M059J (cell line): ENCODE measurements around the gene ZC2HC1B. TPM values are rescaled to one million over a fixed set of nuclear protein-coding genes. Genes with fewer than 3 reads are reported as not detected.
"Not testable (repeated sequence)": the region's sequence is repeated elsewhere in the genome, so short reads cannot be mapped to it uniquely, and the experiment has no call there.

Experiments
- DNase-seq: peaks from one replicate; pipeline ENCODE4 v3.0.0-alpha.2; 2012; ENCODE audit warnings: low read depth
- total RNA-seq: library from RNA; depleted of rRNA; stranded (reverse); fragments of >200 nt; shearing (Covaris generic); gene quantifications from 2 replicates; pipeline ENCODE4 v1.2.3, GENCODE V29; 2014; rRNA removed

The ZC2HC1B gene, protein sequence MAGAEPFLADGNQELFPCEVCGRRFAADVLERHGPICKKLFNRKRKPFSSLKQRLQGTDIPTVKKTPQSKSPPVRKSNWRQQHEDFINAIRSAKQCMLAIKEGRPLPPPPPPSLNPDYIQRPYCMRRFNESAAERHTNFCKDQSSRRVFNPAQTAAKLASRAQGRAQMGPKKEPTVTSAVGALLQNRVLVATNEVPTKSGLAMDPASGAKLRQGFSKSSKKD
- total RNA-seq, result not detected in 2 replicates

DNA sequence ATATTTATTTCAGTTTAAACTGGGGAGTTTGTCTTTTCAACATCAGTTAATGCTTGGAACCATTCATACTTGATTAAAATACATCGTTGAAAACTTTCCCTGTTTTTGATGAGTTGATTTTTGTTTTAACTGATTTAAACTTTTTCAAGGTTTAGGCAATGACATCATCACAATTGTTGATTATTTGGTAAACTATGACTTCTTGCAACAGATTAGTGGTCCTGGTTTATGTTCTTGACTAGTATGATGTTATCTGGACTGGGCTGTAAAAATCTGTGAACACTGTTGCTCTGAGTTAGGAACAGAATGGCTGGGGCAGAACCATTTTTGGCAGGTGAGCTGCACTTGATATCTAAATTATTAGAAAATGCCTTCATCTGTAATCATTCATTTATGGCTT, at the start of gene ZC2HC1B:
Gene ZC2HC1B, plus strand, starts transcription at position 241 of the 400 bp plus-strand sequence. Its CDS starts 66 bp downstream, at position 307.
- DNase-seq, result no peak

DNA sequence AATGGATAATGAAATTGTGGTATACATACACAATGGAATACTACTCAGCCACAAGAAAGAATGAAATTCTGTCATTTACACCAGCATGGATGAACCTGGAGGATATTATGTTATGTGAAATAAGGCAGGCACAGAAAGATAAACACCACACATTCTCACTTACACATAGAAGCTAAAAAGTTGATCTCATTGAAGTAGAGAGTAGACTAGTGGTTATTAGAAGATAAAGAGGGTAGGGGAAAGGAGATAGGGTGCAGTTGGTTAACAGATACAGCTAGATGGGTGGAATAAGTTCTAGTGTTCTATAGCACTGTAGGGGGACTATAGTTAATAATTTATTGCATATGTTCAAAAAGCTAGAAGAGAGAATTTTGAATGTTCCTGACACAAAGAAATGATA, 46.7 kb upstream of the ZC2HC1B start:
- DNase-seq, result no peak

DNA sequence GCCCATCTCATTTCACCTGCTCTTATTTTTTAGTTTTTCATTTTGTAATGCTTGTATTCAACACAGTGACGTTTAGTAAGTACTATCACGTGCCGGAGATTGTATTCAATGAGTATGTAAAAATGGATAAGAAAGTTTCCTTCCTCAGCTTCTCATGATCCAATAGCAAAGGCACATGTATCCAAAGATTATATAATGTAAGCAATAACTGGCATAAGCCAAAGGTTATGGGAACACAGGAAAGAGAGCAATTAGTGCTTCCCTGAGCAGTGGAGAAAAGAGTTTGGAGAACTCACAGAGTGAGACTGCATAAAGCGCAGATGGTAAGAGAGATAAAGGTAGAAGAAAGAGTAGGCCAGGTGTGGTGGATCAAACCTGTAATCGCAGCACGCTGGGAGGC, 42.9 kb upstream of the ZC2HC1B start:
- no peak for DNase-seq

DNA sequence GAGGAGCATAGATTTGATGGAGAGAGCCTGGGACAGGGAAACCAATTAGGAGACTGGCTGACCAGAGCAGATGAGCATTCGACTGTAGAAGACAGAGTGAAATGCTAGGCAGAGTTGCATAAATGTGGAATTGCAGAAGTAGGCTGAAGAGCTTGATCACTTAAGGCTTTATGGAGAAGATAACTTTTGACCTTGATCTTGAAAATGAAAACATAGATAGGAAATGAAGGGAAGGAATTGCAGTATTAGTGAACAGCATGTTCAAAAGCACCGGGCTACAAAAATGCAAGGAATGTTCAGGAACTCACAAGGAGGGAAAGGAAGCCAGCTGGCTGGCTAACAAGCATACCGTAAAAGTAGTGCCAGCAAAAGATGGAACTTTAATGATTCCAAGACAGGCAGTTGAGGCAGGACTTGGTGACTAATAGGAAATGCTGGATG, 41.7 kb upstream of the ZC2HC1B start:
- DNase-seq, result peak; percentile 63

DNA sequence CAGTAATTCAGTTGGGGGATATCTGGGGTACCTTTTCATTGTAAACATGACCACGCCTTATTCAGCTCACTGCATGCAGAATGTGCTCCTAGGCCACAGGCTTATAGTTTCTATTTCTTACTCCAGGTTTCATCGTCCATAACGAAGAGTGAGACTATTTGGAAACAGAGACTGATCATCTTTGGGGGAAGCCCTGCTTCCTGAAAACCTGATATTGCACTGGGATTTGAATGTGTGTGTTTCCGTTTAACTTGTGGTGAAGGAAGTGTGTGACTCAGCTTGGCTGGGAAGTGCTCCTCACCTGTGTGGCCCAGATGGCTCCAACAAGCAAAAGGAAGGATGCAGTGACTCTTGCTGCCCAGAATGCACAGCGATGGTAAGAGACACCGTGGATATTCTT, 40.7 kb upstream of the ZC2HC1B start:
- peak; percentile 40 for DNase-seq

DNA sequence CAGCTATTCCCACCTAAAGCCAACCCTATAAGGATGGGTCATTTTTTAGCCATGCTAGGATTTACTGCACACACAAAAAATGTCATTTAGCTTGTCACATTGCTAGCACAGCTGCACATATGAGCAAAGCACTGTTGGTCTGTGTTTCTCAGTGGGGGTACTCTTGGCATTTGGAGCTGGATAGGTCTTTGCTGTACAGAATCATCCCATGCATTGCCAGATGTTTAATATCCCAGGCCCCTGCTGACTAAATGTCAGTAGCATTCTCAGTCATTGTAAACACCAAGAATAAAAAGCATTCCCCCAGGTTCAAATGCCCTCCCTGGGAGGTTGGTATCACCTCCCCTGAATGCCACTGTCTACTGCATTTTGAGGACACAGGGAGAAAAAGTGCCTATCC, 35.7 kb upstream of the ZC2HC1B start:
- DNase-seq, result no peak

DNA sequence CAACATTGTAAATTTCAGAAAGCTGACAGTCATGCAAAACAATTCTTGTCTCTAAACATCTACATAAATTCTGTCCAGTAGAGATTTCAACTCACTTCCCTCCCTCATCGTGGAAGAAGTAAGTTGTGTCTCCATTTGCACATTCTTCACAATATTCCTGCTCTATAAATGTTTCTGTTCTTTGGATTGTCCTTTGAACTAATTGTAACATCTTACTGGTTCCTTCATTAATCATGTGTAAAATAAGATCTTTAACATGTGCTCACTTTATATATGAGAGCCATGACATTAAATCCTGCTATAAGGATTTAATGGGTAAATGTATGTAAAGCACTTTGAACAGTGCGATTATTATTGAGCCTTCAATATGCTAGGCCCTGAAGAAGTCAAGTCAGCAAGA, 28.1 kb upstream of the ZC2HC1B start:
- no peak for DNase-seq

DNA sequence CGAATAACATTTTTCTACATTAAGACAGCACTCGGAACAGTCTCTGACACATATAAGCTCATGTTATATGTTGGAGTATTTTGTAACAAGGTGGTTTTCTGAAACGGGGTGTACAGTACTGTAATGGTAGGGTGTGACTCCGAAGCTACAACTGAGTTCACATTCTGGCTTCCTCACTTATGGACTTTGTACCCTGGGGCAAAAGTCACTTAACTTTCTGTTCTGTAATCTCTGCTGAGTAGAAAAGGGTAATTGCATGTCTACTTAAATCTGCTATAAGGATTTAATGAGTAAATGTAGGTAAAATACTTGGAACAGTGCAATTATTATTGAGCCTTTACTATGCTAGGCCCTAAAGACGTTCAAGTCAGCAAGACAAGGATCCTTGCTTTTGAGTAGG, 25.9 kb upstream of the ZC2HC1B start:
- no peak for DNase-seq

DNA sequence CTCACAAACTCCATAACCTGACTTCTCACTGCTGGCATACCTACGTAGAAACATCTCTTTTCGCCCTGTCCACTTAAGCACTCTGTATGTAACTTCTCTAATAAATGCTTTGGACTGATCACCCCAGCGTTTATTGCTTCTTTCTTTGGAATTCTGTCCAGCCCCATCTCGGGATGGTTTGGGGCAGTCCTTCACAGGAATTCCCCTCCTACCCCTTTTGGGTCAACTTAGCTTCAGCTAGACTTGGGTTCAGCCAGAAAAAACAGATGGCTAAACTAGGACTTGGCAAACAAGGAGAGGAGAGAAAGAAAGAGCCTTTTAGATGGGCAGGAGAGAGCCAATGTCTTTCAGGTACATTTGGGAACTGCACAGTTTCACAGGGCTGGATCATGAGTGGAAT, 25.1 kb upstream of the ZC2HC1B start:
- no peak for DNase-seq

DNA sequence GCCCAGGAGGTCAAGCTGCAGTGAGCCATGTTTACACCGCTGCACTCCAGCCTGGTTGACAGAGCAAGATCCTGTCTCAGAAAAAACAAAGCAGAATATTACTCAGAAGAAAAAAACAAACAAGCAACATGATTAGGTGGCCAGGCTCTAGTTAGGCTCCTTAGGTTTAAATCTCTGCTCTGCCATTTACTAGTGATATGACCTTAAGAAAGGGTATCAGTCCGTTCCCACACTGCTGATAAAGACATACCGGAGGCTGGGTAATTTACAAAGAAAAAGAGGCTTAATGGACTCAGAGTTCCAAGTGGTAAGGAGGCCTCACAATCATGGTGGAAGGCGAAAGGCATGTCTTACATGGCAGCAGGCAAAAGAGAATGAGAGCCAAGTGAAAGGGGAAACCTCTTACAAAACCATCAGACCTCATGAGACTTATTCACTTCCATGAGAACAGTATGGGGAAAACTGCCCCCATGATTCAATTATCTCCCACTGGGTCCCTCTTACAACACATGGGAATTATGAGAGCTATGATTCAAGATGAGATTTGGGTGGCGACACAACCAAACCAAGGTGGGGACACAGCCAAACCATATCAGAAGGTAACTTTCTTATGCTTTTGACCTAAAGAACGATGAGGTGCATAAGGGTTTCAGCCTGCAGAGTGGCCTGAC, 23.5 kb upstream of the ZC2HC1B start:
- DNase-seq, result no peak

DNA sequence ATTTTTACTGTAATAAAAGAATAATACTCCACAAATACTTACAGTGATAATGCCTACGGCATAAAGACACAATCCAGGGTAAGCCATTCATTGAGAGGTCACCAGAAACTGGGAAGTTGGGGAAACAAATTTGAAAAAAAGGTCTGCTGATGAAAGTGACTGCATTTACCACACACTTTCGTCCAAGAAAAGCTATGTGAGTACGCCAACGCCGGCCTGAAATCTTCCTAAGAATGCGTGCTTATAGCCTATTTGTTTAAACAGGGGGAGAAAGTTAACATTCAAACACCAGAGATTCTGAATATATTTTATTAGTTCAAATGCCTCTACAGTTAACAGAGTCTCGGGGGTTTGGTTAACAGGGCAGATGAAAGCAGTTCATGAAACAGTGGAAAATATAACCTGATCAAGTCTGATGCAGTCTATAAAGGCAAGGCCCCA, 21.8 kb upstream of the ZC2HC1B start:
- DNase-seq, result no peak

DNA sequence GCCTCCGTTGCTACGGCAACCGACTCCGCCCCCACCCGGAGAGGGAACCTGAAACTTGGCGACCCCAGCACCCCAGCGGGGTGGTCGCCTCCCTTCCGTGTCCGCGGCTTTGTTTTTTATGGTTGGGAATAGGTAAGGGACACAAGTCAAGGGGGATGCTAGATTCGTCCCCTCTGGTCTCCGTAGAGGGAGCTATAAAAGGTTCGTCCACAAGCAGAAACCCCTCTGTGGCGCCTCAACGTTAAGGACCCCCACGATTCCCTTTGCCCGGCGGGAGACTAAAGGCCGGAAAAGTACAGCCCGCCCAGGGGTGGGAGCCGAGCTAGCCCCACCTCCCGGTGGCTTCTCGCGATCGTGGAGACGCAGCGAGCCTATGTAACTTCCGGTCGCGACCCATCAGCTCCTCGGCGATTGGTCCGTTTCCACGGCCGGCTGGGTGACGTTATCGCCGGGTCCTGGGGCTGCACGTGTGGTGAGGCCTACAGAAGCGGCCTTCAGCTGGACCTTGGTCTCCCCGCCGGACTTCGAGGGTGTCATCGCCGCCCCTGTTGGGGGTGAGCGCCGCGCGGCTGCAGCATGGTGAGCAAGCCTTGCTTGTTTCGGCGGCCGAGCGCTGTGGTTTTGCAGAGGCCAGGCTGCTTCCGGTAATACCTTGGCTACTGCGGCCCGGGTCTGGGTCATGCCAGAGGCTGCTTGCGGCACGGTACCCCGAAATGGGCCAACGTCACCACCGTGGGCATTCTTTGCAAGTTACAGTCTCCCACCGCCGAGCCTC, 21.2 kb upstream of the ZC2HC1B start, which contains the start of gene LTV1:
Gene LTV1, plus strand, starts transcription at position 437 of the 775 bp plus-strand sequence. Its CDS starts 140 bp downstream, at position 577.
- peak; percentile 97 for DNase-seq

DNA sequence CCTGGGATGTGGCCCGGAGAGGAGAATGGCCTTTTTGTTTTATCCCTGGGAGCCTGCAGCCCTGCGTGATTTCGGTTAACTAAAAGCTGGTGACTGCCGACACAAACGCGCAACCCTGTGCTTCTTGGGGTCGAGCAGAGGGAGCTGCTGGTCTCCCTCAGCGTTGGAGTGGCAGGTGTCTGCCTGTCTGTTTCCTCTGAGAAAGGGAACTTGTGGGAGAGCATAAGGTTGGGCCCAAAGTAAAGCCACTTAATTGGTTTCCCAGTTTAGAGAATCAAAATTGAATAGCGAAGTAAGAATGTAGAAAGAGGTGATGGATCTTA, 20.6 kb upstream of the ZC2HC1B start:
- DNase-seq, result no peak

DNA sequence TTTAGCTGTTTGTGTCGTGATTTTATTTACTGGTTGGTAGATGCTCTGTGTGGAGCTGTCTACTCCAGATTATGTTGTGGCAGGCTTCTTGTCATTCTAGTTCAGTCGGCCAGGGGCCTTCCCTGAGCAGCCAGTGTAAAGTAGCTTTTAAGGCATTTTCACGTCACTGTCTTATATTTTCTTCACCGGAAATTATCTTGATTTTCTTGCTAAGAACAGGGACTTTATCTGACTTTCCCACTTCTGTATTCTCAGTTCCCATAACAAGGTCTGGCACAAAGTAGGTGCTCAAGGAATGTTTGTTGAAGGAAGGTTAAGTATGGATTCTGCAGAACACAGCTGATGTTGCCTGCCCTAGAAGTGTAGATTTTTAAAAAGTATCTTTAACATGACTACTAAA, 20.3 kb upstream of the ZC2HC1B start:
- no peak for DNase-seq

DNA sequence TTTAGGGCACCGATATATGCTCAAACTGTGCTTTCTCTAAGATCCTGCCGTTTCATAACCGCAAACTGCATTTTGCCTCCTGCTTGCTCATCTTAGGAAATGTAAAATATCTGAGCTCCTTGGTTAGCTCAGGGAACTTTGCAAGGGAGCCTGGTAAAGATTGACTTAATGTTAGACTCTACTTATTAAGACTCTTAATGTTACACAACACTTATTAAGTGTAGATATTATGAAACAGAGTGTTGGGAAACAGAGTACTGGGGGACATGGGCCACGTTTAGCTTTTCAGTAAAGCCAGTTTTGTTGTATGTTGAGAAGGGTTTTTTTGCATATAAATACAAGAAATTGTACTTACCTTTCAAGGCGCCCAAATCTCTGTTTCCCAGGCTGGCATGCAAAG, 19.2 kb upstream of the ZC2HC1B start:
- no peak for DNase-seq

DNA sequence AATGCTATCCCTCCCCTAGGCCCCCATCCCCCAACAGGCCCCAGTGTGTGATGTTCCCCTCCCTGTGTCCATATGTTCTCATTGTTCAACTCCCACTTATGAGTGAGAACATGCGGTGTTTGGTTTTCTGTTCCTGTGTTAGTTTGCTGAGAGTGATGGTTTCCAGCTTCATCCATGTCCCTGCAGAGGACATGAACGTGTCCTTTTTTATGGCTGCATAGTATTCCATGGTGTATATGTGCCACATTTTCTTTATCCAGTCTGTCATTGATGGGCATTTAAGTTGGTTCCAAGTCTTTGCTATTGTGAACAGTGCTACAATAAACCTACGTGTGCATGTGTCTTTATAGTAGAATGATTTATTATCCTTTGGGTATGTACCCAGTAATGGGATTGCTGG, 12.6 kb upstream of the ZC2HC1B start:
- not testable (repeated sequence) for DNase-seq

DNA sequence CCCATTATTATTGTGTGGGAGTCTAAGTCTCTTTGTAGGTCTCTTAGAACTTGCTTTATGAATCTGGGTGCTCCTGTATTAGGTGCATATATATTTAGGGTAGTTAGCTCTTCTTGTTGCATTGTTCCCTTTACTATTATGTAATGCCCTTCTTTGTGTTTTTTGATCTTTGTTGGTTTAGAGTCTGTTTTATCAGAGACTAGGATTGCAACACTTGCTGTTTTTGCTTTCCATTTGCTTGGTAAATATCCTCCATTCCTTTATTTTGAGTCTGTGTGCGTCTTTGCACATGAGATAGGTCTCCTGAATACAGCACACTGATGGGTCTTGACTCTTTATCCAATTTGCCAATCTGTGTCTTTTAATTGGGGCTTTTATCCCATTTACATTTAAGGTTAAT, 9.2 kb upstream of the ZC2HC1B start:
- DNase-seq, result not testable (repeated sequence)

DNA sequence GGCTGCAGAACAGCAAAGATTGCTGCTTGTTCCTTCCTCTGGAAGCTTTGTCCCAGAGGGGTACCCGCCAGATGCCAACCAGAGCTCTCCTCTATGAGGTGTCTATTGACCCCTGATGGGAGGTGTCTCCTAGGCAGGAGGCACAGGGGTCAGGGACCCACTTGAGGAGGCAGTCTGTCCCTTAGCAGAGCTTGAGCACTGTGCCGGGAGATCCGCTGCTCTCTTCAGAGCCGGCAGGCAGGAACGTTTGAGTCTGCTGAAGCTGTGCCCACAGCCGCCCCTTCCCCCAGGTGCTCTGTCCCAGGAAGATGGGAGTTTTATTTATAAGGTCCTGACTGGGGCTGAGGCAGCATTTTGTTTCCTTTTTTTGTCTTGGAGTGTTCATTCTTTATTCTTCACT, 7.5 kb upstream of the ZC2HC1B start:
- DNase-seq, result not testable (repeated sequence)

DNA sequence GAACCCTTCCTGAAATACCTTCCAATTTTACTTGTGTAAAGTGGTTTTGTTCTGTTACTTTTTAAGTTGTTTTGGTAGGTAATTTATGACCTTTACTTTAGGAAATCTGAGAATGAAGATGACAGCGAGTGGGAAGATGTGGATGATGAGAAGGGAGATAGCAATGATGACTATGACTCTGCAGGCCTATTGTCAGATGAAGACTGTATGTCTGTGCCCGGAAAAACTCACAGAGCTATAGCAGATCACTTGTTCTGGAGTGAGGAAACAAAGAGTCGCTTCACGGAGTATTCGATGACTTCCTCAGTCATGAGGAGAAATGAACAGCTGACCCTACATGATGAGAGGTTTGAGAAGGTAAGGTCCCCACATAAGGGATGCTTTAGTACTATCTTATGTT, 6.6 kb upstream of the ZC2HC1B start:
- DNase-seq, result no peak

DNA sequence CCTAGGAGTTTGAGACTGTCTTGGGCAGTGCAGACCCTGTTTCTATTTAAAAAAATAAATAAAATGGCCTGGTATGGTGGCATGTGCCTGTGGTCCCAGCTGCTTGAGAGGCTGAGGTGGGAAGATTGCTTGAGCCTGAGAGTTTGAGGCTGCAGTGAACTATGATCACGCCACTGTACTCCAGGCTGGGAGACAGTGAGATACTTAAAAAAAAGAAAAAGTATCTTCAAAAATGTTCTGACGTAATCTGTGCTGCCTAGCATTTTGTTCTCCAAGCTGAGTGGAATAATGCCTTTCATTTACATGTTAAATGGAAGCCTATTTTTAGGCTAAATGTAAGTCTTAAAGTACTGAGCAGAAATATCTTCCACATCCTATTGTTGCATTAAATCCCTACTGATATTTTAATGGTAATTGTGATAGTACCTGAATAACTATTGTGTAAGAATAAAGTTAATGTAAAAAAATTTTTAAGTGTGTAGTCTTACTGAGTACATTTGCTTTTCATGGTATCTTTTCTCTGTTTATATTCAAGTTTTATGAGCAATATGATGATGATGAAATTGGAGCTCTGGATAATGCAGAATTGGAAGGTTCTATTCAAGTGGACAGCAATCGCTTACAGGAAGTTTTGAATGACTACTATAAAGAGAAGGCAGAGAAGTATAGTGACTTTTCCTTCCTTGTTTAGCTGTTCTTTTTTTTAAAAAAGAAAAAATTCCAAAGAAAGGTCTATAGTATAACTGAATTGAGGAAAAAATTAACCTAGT, 4.2 kb upstream of the ZC2HC1B start:
- no peak for DNase-seq

DNA sequence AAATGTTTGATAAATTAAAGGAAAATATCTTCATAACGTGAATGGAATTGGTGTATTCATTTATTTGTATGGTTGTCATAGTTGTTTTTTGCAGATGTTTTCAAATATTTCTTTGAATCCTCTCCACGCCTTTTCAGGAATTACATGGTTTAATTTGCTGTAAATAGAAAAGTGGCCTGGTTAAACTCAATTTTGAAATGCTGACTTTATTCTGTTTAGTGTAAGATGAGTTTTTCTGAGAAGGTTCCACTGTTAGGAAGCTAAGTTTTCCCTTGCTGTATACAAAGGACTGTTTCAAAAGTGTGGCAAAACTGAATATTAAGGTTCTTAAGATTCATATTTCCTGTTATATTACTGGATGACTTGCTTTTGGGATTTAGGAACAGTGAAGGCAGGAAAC, 503 bp upstream of the ZC2HC1B start:
- DNase-seq, result no peak

DNA sequence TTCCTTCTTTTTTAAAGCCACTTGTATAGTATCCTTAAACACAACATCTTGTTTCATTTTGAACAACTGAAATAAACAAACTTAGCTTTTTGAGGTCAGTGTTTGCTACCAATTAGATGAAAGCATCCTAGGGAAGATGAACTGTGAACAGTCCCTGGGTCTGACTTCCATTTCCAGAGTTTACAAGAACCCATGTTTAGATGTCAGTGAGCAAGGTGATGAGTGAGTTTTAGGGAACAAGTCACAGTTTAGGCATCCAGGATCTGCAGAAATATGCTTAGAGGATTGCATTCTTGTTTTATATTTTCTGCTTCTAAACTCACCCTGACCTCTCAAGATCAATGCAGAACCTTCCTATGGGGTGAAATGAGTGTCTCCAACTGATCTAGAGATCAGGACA, 3.0 kb downstream of the ZC2HC1B start:
- DNase-seq, result no peak
